Upper lobe of left lung (tissue), 6 donors: Measurements from ENCODE around the gene S100P. TPM values are rescaled to one million over a fixed set of nuclear protein-coding genes. Genes with fewer than 3 reads are reported as not detected.
A peak's percentile ranks its signal among the peaks of the same experiment; 100 is the strongest.

Source experiments
- ATAC-seq, 2 donors: fragments of 200-7000 bp; cut with Tn5 transposase; one replicate each; pipeline ENCODE4 v1.9.1; 2022; ENCODE audit warnings: mild to moderate bottlenecking in 2 of 2, moderate library complexity in 2 of 2; ENCODE audit not compliant: low FRiP score in 2 of 2
- DNase-seq, 2 donors: peaks; one replicate each; pipeline ENCODE4 v3.0.0-alpha.2; 2019 to 2020
- H3K27ac ChIP-seq, 4 donors: fragments of 200-600 bp; sonication (generic); one replicate each; pipeline ENCODE4 v1.5.1; 2016 to 2019
- H3K27me3 ChIP-seq, 4 donors: fragments of 200-600 bp; sonication (generic); one replicate each; pipeline ENCODE4 v1.5.1; 2017 to 2019
- H3K36me3 ChIP-seq, 4 donors: fragments of 200-600 bp; sonication (generic); one replicate each; pipeline ENCODE4 v1.5.1; 2016 to 2019
- H3K4me1 ChIP-seq, 4 donors: fragments of 200-600 bp; sonication (generic); one replicate each; pipeline ENCODE4 v1.5.1; 2018 to 2019
- H3K4me3 ChIP-seq, 4 donors: fragments of 200-600 bp; sonication (generic); one replicate each; pipeline ENCODE4 v1.5.1; 2017 to 2019; ENCODE audit warnings: mild to moderate bottlenecking in 2 of 4, moderate library complexity in 1 of 4
- H3K9me3 ChIP-seq, 4 donors: fragments of 200-600 bp; sonication (generic); one replicate each; pipeline ENCODE4 v1.5.1; 2018 to 2019
- CTCF ChIP-seq, 6 experiments: fragments of 450-650 bp in 4 of 6; fragments of 200-600 bp in 2 of 6; sonication (generic) in 2 of 6; IDR thresholded peaks; one replicate each; pipeline ENCODE4 v1.5.1; 2016 to 2019; ENCODE audit warnings: antibody characterized with exemption in 6 of 6
- EP300 ChIP-seq, 4 donors: sonication (generic); formaldehyde crosslinking; IDR thresholded peaks; one replicate each; pipeline ENCODE4 v1.5.1; 2017; ENCODE audit warnings: antibody characterized with exemption in 4 of 4, control low read depth in 2 of 4
- POLR2A ChIP-seq, 4 donors: fragments of 450-650 bp; IDR thresholded peaks; one replicate each; pipeline ENCODE4 v1.5.1; 2016 to 2017; ENCODE audit warnings: antibody characterized with exemption in 4 of 4, mild to moderate bottlenecking in 2 of 4
- POLR2AphosphoS5 ChIP-seq, 2 donors: sonication (generic); formaldehyde crosslinking; IDR thresholded peaks; one replicate each; pipeline ENCODE4 v1.5.1; 2017; ENCODE audit warnings: antibody characterized with exemption in 2 of 2
- WGBS, 2 donors: methylation state at CpG; one replicate each; pipeline ENCODE4 v1.1.5; 2017 to 2018; 5-methylcytosine and 5-hydroxymethylcytosine counted together
- total RNA-seq, 6 donors: library from RNA; depleted of rRNA in 4 of 6; stranded (reverse); fragments of >200 nt in 4 of 6; gene quantifications; one replicate each; pipeline versions ENCODE4 v1.1.0 to v1.2.1, GENCODE V29; 2016 to 2021
- donor health status: DM: no; HTN: no; CAD: no; lungs with moderate emphysema.
- donor health status: DM: no; HTN: yes; CAD: no; lungs with severe emphysema.

The S100P gene
- total RNA-seq, 6 donors from 2014 or later, result 4.1 to 22.4 (median 13.3) TPM; not detected in 2

- ATAC-seq, result peak; percentile 61 to 88
- H3K4me1 ChIP-seq, result peaks cover 7 to 55% (median 37%) of the 10 kb centered on the region in 4 donors
- no peaks in the 10 kb centered on the region for H3K9me3 ChIP-seq
- no peaks in the 10 kb centered on the region for H3K27me3 ChIP-seq
- WGBS, 2 donors, result 29 to 40% methylated on average over 20 of the region's 23 CpGs
- TF ChIP-seq POLR2AphosphoS5 (IDR thresholded peaks at IDR 0.05) (no peak), POLR2A (IDR thresholded peaks at IDR 0.05) (no peak)
- DNase-seq, result peak in 1 of 2 donors; percentile 68
- H3K36me3 ChIP-seq, result no peaks in the 10 kb centered on the region
- peak overlapping the region; percentile 65 to 89 (median 74) for H3K27ac ChIP-seq
- peak overlapping the region in 3 of 4 donors; percentile 5 to 25 (median 20) for H3K4me3 ChIP-seq
These were observed 4.7 kb upstream of the S100P start for GRCh38 chr4:6688879-6689505.

GRCh38 chr4:6689506-6689960 lies 4.1 kb upstream of the S100P start:
- Histone ChIP-seq H3K36me3 (no peaks in the 10 kb centered on the region), H3K27me3 (no peaks in the 10 kb centered on the region), H3K27ac (peak overlapping the region; percentile 65 to 89 (median 74)), H3K4me1 (peaks cover 11 to 60% (median 43%) of the 10 kb centered on the region in 4 donors), H3K4me3 (peak overlapping the region in 3 of 4 donors; percentile 5 to 25 (median 20)), H3K9me3 (no peaks in the 10 kb centered on the region)
- WGBS, 2 donors, result 67 to 68% methylated on average over 2 to 11 of the region's 15 CpGs
- TF ChIP-seq POLR2AphosphoS5 (IDR thresholded peaks at IDR 0.05) (no peak), EP300 (IDR thresholded peaks at IDR 0.05) (no peak), POLR2A (IDR thresholded peaks at IDR 0.05) (peak in 1 of 4 donors; percentile 46), CTCF (IDR thresholded peaks at IDR 0.05) (no peak)
- DNase-seq (peak; percentile 69 to 84), ATAC-seq (peak; percentile 22 to 82)

DNA sequence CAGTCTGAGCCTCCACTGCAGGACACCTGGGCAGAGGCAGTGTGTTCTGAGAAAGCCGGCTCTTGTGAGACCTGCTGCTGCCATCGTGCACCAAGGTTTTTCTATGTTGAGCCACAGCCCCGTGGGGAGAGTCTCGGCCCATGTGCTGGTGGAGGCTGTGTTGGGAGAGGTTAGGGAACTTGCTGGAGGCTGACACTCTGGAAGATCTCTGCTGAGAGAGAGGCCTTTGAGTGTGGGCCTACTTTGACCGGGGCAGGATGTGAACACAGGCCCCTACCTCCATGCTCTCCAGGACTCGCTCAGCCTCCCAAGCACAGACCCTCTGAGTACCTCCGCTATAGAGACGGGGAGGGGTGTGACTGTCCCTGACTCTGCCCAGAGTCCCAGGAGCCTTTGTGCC lies 1.3 kb upstream of the S100P start:
- H3K27ac ChIP-seq, result peak overlapping the region in 2 of 4 donors; percentile 82 to 85
- 92 to 100% methylated on average over 1 to 8 of the region's 8 CpGs for WGBS, 2 donors
- peaks cover 31 to 83% (median 67%) of the 10 kb centered on the region in 4 donors for H3K4me1 ChIP-seq

DNA sequence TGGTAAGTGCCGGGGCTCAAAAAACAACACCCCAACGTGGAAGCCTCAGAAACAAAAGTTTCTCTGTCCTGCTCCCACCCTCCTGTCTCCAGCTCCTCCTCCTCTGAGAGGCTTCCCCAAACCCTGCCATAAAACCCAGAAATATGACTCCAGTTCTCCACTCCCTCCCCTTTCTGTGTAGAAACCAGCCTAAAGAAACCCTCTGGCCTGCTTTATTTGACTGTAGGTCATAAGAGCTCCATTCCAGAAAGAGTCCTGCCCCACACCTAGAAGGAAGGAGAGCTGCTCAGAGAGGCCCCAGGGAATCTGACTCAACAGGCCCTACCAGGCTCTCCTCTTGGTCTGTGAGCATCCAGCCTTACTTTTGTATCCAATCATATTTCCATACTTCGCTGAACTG lies 872 bp upstream of the S100P start:
- ATAC-seq (no peak), DNase-seq (peak in 1 of 2 donors; percentile 67)
- TF ChIP-seq POLR2A (IDR thresholded peaks at IDR 0.05) (peak in 1 of 4 donors; percentile 30), EP300 (IDR thresholded peaks at IDR 0.05) (no peak), CTCF (IDR thresholded peaks at IDR 0.05) (no peak)
- Histone ChIP-seq H3K36me3 (no peaks in the 10 kb centered on the region), H3K4me3 (no peak overlapping the region), H3K27me3 (no peaks in the 10 kb centered on the region), H3K9me3 (no peaks in the 10 kb centered on the region), H3K4me1 (peaks cover 31 to 82% (median 66%) of the 10 kb centered on the region in 4 donors), H3K27ac (peak overlapping the region in 3 of 4 donors; percentile 24 to 85 (median 82))
- WGBS, 2 donors, result 62 to 69% methylated on average over 3 of the region's 3 CpGs

More for the DNA sequence above, 1.3 kb upstream of the S100P start:
- H3K27me3 ChIP-seq, result no peaks in the 10 kb centered on the region
- H3K36me3 ChIP-seq, result no peaks in the 10 kb centered on the region
- ATAC-seq, result no peak
- TF ChIP-seq EP300 (IDR thresholded peaks at IDR 0.05) (no peak), CTCF (IDR thresholded peaks at IDR 0.05) (no peak), POLR2AphosphoS5 (IDR thresholded peaks at IDR 0.05) (no peak), POLR2A (IDR thresholded peaks at IDR 0.05) (no peak)
- no peak for DNase-seq
- no peaks in the 10 kb centered on the region for H3K9me3 ChIP-seq
- H3K4me3 ChIP-seq, result no peak overlapping the region

GRCh38 chr4:6694177-6694901 lies 661 bp downstream of the S100P start:
- Histone ChIP-seq H3K27me3 (no peaks in the 10 kb centered on the region), H3K9me3 (no peaks in the 10 kb centered on the region), H3K4me1 (peaks cover 30 to 66% (median 57%) of the 10 kb centered on the region in 4 donors), H3K27ac (peak overlapping the region; percentile 57 to 87 (median 84)), H3K36me3 (no peaks in the 10 kb centered on the region), H3K4me3 (peak overlapping the region in 3 of 4 donors; percentile 1 to 14 (median 11))
- ATAC-seq (no peak), DNase-seq (peak in 1 of 2 donors; percentile 63)
- TF ChIP-seq POLR2A (IDR thresholded peaks at IDR 0.05) (no peak), POLR2AphosphoS5 (IDR thresholded peaks at IDR 0.05) (no peak)
- 50 to 56% methylated on average over 13 to 16 of the region's 16 CpGs for WGBS, 2 donors
